Uterus (tissue), 4 donors: ENCODE data around the gene SHB. TPM values are rescaled to one million over a fixed set of nuclear protein-coding genes. Genes with fewer than 3 reads are reported as not detected.
"Not testable (repeated sequence)": the region's sequence is repeated elsewhere in the genome, so short reads cannot be mapped to it uniquely, and the experiment has no call there.

Experiments used
- DNase-seq, 2 donors: peaks; one replicate each; pipeline ENCODE4 v3.0.0-alpha.2; 2019 to 2020
- H3K27ac ChIP-seq, 2 donors: fragments of 200-600 bp; sonication (generic); 1 replicate in 1 of 2; 2 replicates in 1 of 2; pipeline ENCODE4 v1.5.1; 2016 to 2018
- H3K27me3 ChIP-seq, 2 donors: fragments of 200-600 bp; sonication (generic); one replicate each; pipeline ENCODE4 v1.5.1; 2018 to 2019; ENCODE audit warnings: control low read depth in 1 of 2
- H3K36me3 ChIP-seq, 2 donors: fragments of 200-600 bp; sonication (generic); one replicate each; pipeline ENCODE4 v1.5.1; 2019; ENCODE audit warnings: control low read depth in 1 of 2
- H3K4me1 ChIP-seq, 2 donors: fragments of 200-600 bp; sonication (generic); one replicate each; pipeline ENCODE4 v1.5.1; 2018 to 2019; ENCODE audit warnings: control low read depth in 1 of 2
- H3K4me3 ChIP-seq, 2 donors: fragments of 200-600 bp; sonication (generic); 1 replicate in 1 of 2; 2 replicates in 1 of 2; pipeline ENCODE4 v1.5.1; 2018 to 2019; ENCODE audit warnings: mild to moderate bottlenecking in 1 of 2
- H3K9me3 ChIP-seq, 2 donors: fragments of 200-600 bp; sonication (generic); one replicate each; pipeline ENCODE4 v1.5.1; 2019; ENCODE audit warnings: control low read depth in 1 of 2
- POLR2A ChIP-seq, 2 donors: fragments of 450-650 bp; IDR thresholded peaks; one replicate each; pipeline ENCODE4 v1.6.1; 2016; ENCODE audit warnings: antibody characterized with exemption in 2 of 2, mild to moderate bottlenecking in 1 of 2, moderate library complexity in 1 of 2
- intact Hi-C: fragments of 100-400 bp; cut with DNase I; formaldehyde crosslinking; loops from one replicate; pipeline ENCODE4 v1.15.1; 2023; ENCODE audit warnings: low total_unique reads
- total RNA-seq, 4 donors: library from RNA; depleted of rRNA in 3 of 4; stranded (reverse); fragments of >200 nt in 3 of 4; gene quantifications; one replicate each; pipeline versions ENCODE4 v1.1.0 to v1.2.4, GENCODE V29; 2014 to 2023
- TF ChIP-seq, protein P1 (sequence below), 4 experiments: fragments of 200-600 bp in 2 of 4; fragments of 450-650 bp in 2 of 4; sonication (generic) in 2 of 4; IDR thresholded peaks; one replicate each; pipeline ENCODE4 v1.5.1; 2016 to 2019; ENCODE audit warnings: antibody characterized with exemption in 4 of 4, mild to moderate bottlenecking in 2 of 4, moderate library complexity in 1 of 4
- donor health status: DM: yes; HTN: yes; CAD: no.

The SHB gene
- total RNA-seq, 4 donors from 2014 or later, result 3.5 to 19.6 (median 7.3) TPM

DNA sequence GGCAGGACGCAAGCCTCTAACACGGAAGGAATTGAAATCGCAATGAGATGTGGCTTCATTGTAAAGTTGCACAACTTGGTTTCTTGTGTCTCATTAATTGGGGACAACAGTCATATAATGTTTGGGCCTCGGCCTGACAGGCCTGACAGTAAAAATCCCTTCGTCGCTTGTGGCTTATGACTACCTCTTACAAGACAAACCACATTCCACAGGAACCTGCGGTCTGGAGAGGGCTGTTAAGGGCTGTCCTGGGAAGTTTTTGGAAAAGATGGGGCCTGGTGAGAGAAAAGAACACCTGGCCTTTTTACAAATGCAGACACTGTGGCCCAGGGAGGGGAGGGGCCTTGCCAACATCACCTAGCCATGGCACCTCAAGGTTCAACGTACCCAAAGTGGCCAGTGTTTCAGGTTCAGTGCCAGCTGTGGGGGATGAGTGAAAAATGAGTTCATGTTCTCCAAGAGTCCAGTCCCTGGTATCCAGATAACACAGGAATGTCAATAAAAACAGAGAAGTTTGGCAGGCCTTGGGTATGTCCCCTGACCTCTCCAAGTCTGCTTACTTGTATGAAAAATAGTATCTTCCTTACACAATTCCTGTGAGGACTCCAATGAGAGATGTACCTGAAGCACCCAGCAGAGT, 22.2 kb downstream of the SHB start:
- no peaks in the 10 kb centered on the region for H3K36me3 ChIP-seq
- H3K27ac ChIP-seq, result peak overlapping the region in 1 of 2 donors; percentile 49
- no peaks in the 10 kb centered on the region for H3K27me3 ChIP-seq
- H3K4me1 ChIP-seq, result no peaks in the 10 kb centered on the region
- no peak for DNase-seq
- H3K4me3 ChIP-seq, result no peak overlapping the region
- H3K9me3 ChIP-seq, result no peaks in the 10 kb centered on the region
- TF ChIP-seq, protein P1, sequence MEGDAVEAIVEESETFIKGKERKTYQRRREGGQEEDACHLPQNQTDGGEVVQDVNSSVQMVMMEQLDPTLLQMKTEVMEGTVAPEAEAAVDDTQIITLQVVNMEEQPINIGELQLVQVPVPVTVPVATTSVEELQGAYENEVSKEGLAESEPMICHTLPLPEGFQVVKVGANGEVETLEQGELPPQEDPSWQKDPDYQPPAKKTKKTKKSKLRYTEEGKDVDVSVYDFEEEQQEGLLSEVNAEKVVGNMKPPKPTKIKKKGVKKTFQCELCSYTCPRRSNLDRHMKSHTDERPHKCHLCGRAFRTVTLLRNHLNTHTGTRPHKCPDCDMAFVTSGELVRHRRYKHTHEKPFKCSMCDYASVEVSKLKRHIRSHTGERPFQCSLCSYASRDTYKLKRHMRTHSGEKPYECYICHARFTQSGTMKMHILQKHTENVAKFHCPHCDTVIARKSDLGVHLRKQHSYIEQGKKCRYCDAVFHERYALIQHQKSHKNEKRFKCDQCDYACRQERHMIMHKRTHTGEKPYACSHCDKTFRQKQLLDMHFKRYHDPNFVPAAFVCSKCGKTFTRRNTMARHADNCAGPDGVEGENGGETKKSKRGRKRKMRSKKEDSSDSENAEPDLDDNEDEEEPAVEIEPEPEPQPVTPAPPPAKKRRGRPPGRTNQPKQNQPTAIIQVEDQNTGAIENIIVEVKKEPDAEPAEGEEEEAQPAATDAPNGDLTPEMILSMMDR (IDR thresholded peaks at IDR 0.05), result no peak
- TF ChIP-seq POLR2A (IDR thresholded peaks at IDR 0.05), result no peak
- intact Hi-C loops, result no loop called here

DNA sequence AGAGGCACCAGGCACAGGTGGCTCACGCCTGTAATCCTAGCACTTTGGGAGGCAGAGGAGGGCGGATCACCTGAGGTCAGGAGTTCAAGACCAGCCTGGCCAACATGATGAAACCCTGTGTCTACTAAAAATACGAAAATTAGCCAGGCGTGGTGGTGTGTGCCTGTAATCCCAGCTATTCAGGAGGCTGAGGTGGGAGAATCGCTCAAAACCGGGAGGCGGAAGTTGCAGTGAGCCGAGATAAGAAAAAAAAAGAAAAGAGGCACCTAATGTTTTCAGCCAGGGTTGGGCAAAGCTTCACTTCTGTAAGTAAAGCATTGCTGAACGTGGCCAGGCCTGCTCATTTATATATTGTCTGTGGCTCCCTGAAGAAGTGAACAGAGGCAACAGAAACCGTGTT, 23.1 kb downstream of the SHB start:
- H3K36me3 ChIP-seq, H3K27ac ChIP-seq, H3K4me3 ChIP-seq, H3K4me1 ChIP-seq, DNase-seq, H3K9me3 ChIP-seq, H3K27me3 ChIP-seq, intact Hi-C loops: not testable (repeated sequence)

DNA sequence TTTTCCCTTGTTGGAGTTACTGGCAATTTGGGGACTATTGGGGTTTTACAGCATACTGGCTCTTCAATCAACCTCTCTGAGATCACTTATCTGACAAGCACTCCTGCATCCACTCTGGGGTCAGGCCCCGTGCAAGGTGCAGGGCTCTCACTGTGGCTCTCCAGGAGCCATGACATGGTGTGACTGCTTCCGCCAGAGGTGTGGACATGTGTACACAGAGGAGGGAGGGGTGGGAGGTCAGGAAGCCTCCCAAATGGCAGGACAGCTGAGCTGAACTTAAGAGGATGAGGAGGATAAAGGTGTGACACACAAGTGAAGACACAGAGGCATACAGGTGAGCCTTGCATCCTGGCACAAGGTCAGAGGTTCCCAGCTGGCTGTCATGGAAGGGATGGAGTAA, 24.3 kb downstream of the SHB start:
- no peak for TF ChIP-seq POLR2A (IDR thresholded peaks at IDR 0.05)
- TF ChIP-seq, protein P1 (IDR thresholded peaks at IDR 0.05), result no peak
- intact Hi-C loops, result no loop called here
- H3K27ac ChIP-seq, result no peak overlapping the region
- DNase-seq, result no peak
- H3K9me3 ChIP-seq, result no peaks in the 10 kb centered on the region
- H3K4me3 ChIP-seq, result no peak overlapping the region
- no peaks in the 10 kb centered on the region for H3K4me1 ChIP-seq
- H3K27me3 ChIP-seq, result no peaks in the 10 kb centered on the region
- H3K36me3 ChIP-seq, result no peaks in the 10 kb centered on the region

DNA sequence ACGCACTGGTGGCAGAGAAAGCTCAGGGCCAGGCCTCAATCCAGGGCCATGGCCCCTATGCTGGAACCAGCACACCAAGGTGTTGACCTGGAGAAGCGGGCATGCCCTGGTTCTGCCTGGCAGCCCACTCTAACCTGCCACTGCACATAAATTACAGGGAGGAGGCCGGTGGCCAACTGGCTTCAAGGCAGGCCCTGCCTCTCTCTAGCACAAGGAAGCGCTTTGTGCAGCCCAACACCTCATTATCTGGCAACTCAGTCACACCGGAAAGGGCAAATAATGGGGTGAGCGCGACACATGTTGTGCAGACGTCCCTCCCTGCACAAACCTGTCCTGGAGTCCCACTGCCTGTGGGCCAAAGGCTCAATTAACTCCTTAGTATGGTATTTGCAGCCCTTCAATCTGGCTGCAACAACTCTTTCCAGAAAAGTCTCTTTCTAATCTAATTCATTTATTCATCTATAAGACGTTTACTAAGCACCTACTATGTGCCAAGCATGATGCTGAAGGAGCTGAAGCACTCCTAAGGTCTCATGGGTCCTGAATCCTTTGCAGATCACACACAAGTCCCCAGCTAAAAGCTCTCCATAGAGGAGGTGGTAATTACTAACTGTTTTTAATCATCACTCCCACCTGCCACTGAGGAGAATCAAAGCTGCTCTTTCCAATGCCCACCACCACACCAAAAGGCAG, 24.9 kb downstream of the SHB start:
- DNase-seq, result no peak
- no peak overlapping the region for H3K27ac ChIP-seq
- no peak overlapping the region for H3K4me3 ChIP-seq
- TF ChIP-seq POLR2A (IDR thresholded peaks at IDR 0.05), result no peak
- TF ChIP-seq, protein P1 (IDR thresholded peaks at IDR 0.05), result no peak
- no peaks in the 10 kb centered on the region for H3K9me3 ChIP-seq
- no peaks in the 10 kb centered on the region for H3K36me3 ChIP-seq
- H3K4me1 ChIP-seq, result peaks cover 0 to 4% of the 10 kb centered on the region in 2 donors
- H3K27me3 ChIP-seq, result no peaks in the 10 kb centered on the region
- intact Hi-C loops, result no loop called here

DNA sequence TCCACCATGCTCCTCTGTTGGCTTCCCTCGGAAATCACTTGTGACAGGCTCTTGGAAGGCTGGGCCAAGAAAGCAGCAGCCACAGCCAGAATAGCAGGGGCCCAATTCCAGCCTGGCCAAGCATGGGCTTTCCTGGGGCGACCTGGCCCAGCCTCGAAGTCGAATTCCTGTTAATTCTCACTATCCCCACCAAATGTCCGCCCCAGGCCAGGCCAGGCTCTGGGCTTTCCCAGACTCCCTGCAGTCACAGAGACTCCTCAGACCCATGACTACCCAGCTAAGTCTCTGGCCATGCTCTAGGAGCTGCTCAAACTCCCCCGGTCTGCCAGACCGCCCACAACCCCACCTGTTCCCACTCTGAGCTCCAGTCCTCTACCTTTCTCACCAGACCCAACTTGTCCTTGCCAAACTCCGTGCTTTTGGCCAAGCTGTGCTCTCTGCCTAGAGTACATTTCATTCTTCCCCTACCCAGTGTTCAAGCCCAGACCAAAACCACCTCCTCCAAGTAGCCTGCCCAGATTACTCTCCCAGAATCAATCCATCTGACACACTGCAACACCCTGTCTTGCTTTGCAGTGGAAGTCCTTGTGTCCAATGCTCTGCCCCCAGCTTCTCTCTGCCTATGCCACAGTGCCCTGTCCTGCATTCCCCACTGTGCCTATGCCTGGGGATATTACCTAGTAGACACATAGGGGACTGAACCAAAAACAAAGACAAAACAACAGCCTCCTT, 26.2 kb downstream of the SHB start:
- H3K4me1 ChIP-seq, result peaks cover 0 to 4% of the 10 kb centered on the region in 2 donors
- no peak overlapping the region for H3K4me3 ChIP-seq
- no peak for DNase-seq
- H3K27me3 ChIP-seq, result no peaks in the 10 kb centered on the region
- no peaks in the 10 kb centered on the region for H3K36me3 ChIP-seq
- no peak overlapping the region for H3K27ac ChIP-seq
- intact Hi-C loops, result no loop called here
- no peak for TF ChIP-seq POLR2A (IDR thresholded peaks at IDR 0.05)
- TF ChIP-seq, protein P1 (IDR thresholded peaks at IDR 0.05), result no peak
- H3K9me3 ChIP-seq, result no peaks in the 10 kb centered on the region
